Testis (tissue), 2 donors: ENCODE measurements around the gene KMT5B.

Source experiments
- POLR2A ChIP-seq: fragments of 450-650 bp; IDR thresholded peaks from one replicate; pipeline ENCODE4 v1.6.1; 2017; ENCODE audit warnings: antibody characterized with exemption, mild to moderate bottlenecking, moderate library complexity
- TF ChIP-seq, protein P1 (sequence below), 3 experiments: fragments of 450-650 bp in 2 of 3; fragments of 200-600 bp in 1 of 3; sonication (generic) in 1 of 3; IDR thresholded peaks; one replicate each; pipeline ENCODE4 v1.5.1; 2016 to 2019; ENCODE audit warnings: antibody characterized with exemption in 3 of 3, mild to moderate bottlenecking in 2 of 3, moderate library complexity in 1 of 3

DNA sequence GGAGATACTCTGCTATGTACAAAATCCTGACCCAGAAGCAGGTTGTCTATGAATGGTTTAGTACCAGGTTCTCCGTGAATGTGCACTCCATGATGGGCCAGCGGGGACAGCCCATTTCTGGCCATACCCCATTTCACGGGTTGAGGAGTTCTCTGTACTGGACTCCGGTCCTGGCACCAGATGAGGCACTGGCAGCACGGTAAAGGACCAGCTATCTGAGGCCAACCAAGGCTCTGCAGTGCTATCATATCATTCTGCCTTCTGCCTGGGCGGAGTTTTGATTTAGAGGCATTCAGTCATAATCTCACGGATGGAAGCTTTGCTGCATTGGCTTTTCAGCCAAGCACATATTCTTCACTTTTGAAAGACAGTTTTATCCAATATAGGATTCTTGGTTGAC lies 18.5 kb upstream of the KMT5B start:
- TF ChIP-seq, protein P1, sequence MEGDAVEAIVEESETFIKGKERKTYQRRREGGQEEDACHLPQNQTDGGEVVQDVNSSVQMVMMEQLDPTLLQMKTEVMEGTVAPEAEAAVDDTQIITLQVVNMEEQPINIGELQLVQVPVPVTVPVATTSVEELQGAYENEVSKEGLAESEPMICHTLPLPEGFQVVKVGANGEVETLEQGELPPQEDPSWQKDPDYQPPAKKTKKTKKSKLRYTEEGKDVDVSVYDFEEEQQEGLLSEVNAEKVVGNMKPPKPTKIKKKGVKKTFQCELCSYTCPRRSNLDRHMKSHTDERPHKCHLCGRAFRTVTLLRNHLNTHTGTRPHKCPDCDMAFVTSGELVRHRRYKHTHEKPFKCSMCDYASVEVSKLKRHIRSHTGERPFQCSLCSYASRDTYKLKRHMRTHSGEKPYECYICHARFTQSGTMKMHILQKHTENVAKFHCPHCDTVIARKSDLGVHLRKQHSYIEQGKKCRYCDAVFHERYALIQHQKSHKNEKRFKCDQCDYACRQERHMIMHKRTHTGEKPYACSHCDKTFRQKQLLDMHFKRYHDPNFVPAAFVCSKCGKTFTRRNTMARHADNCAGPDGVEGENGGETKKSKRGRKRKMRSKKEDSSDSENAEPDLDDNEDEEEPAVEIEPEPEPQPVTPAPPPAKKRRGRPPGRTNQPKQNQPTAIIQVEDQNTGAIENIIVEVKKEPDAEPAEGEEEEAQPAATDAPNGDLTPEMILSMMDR (IDR thresholded peaks at IDR 0.05), result no peak
- no peak for TF ChIP-seq POLR2A
